Smooth muscle cell (in vitro differentiated cells): Measurements from ENCODE around the gene KAZN. TPM values are rescaled to one million over a fixed set of nuclear protein-coding genes. Genes with fewer than 3 reads are reported as not detected.

Experiments
- DNase-seq: peaks from one replicate; lab custom pipeline; 2025; ENCODE audit not compliant: unreplicated experiment; lab: John Stamatoyannopoulos, UW
- H2AFZ ChIP-seq: fragments of 200-600 bp; sonication (generic); 2 replicates; pipeline ENCODE4 v1.6.0; 2016; ENCODE audit warnings: antibody characterized with exemption, low read depth, mild to moderate bottlenecking
- H3F3A ChIP-seq: fragments of 200-600 bp; sonication (generic); 2 replicates; pipeline ENCODE4 v1.6.0; 2017; ENCODE audit warnings: antibody characterized with exemption, low read depth
- H3K27ac ChIP-seq: fragments of 200-600 bp; sonication (generic); 2 replicates; pipeline ENCODE4 v1.5.1; 2016; ENCODE audit warnings: low read depth, mild to moderate bottlenecking
- H3K27me3 ChIP-seq: fragments of 200-600 bp; sonication (generic); 2 replicates; pipeline ENCODE4 v1.6.1; 2016; ENCODE audit warnings: low read depth, mild to moderate bottlenecking
- H3K36me3 ChIP-seq: fragments of 200-600 bp; sonication (generic); 2 replicates; pipeline ENCODE4 v1.5.1; 2016; ENCODE audit warnings: low read depth
- H3K4me1 ChIP-seq: fragments of 200-600 bp; sonication (generic); 2 replicates; pipeline ENCODE4 v1.5.1; 2016; ENCODE audit warnings: low read depth
- H3K4me2 ChIP-seq: fragments of 200-600 bp; sonication (generic); 2 replicates; pipeline ENCODE4 v1.6.0; 2016; ENCODE audit warnings: mild to moderate bottlenecking
- H3K4me3 ChIP-seq: fragments of 200-600 bp; sonication (generic); 2 replicates; pipeline ENCODE4 v1.5.1; 2016; ENCODE audit warnings: mild to moderate bottlenecking
- H3K79me2 ChIP-seq: fragments of 200-600 bp; sonication (generic); 2 replicates; pipeline ENCODE4 v1.6.0; 2016; ENCODE audit warnings: low read depth, mild to moderate bottlenecking
- H3K9ac ChIP-seq: fragments of 200-600 bp; sonication (generic); 2 replicates; pipeline ENCODE4 v1.6.0; 2016; ENCODE audit warnings: low read depth
- H3K9me3 ChIP-seq: fragments of 200-600 bp; sonication (generic); replicated peaks from 2 replicates; pipeline ENCODE4 v1.5.1; 2016; ENCODE audit warnings: low read depth
- H4K20me1 ChIP-seq: fragments of 200-600 bp; sonication (generic); 2 replicates; pipeline ENCODE4 v1.6.0; 2016; ENCODE audit warnings: low read depth
- CTCF ChIP-seq: fragments of 200-600 bp; sonication (generic); IDR thresholded peaks from 2 replicates; pipeline ENCODE4 v1.5.1; 2017; ENCODE audit warnings: borderline replicate concordance, mild to moderate bottlenecking, antibody characterized with exemption; ENCODE audit not compliant: insufficient read depth, poor library complexity, severe bottlenecking
- WGBS: methylation state at CpG from one replicate; pipeline ENCODE4 v1.1.7; 2016; ENCODE audit warnings: low lambda C conversion rate; 5-methylcytosine and 5-hydroxymethylcytosine counted together
- polyA plus RNA-seq: library from polyadenylated mRNA; unstranded; fragments of >200 nt; fragmentation: Nextera tagmentation; extraction: Ambion mirVana; gene quantifications from 2 replicates; pipeline ENCODE4 v1.2.1, GENCODE V29; 2016
- total RNA-seq: library from RNA; depleted of rRNA; stranded (reverse); fragments of >200 nt; gene quantifications from 2 replicates; pipeline ENCODE4 v1.2.3, GENCODE V29; 2014

The KAZN gene
- total and polyA plus RNA-seq, 2 experiments from 2014 or later: 6.3 to 8.2 TPM

- Histone ChIP-seq H4K20me1 (no peaks in the 10 kb centered on the region), H3K4me2 (no peak overlapping the region), H3K4me1 (no peaks in the 10 kb centered on the region), H3F3A (no peaks in the 10 kb centered on the region), H3K9ac (no peak overlapping the region), H2AFZ (no peak overlapping the region), H3K4me3 (no peak overlapping the region), H3K27me3 (no peaks in the 10 kb centered on the region), H3K27ac (no peak overlapping the region), H3K36me3 (no peaks in the 10 kb centered on the region), H3K79me2 (no peaks in the 10 kb centered on the region), H3K9me3 (no peaks in the 10 kb centered on the region)
- no peak for TF ChIP-seq CTCF
- no peak for DNase-seq
- WGBS: 95% methylated on average over 25 of the region's 25 CpGs
Observed at GRCh38 chr1:15124362-15125100, 526.0 kb downstream of the KAZN start.

DNA sequence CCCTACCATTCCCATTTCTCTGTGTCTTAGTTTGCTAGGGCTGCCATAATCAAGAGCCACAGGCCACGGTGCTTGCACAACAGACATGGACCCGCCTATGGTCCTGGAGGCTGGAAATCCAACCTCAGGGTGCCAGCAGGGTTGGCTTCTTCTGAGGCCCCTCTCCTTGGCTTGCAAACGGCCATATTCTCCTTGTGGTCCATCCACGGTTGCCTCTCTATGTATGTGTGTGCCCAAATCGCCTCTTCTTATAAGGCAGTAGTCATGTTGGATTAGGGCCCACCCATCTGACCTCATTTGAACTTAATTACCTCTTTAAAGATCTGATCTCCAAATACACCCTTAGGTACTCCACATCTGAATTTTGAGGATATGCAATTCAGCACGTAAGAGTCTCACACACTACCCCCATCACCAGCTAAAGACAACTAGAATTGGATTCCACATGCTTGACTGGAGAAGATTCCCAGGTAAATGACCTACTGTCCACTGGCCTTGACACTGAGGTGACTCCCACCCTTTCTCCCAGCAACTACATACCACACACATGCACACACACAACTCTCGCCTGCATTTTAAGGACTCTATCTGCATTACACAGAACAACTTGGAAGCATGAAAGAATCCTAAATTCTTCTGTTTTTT is 526.7 kb downstream of the KAZN start:
- Histone ChIP-seq H3K4me1 (no peaks in the 10 kb centered on the region), H3K9me3 (no peaks in the 10 kb centered on the region), H3K36me3 (no peaks in the 10 kb centered on the region), H2AFZ (no peak overlapping the region), H3F3A (no peaks in the 10 kb centered on the region), H3K79me2 (no peaks in the 10 kb centered on the region), H3K27ac (no peak overlapping the region), H3K4me2 (no peak overlapping the region), H4K20me1 (no peaks in the 10 kb centered on the region), H3K9ac (no peak overlapping the region), H3K4me3 (no peak overlapping the region), H3K27me3 (no peaks in the 10 kb centered on the region)
- no peak for TF ChIP-seq CTCF
- no peak for DNase-seq
- 90% methylated on average over 7 of the region's 7 CpGs for WGBS

DNA sequence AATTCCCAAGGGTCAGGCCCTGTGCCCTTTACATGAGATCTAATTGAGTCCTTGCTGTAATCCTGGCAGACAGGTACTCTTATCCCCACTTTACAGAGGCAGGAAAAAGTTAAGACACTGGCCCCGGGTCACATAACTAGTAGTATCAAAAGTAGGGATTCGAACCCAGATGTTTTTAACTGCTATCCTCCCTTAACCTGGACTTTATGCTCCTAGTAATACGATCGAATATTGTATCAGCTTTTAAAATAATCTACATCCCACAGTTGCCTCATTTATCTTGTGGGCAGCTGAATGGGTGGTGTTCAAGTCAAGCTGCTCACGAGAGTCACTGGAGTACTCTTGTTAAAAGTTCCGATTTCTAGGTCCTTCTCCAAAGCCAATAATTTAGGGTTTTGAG is 529.6 kb downstream of the KAZN start:
- no peaks in the 10 kb centered on the region for H3K27me3 ChIP-seq
- no peak overlapping the region for H2AFZ ChIP-seq
- no peaks in the 10 kb centered on the region for H3K4me1 ChIP-seq
- no peak for TF ChIP-seq CTCF
- H3K27ac ChIP-seq: no peak overlapping the region
- H4K20me1 ChIP-seq: no peaks in the 10 kb centered on the region
- H3F3A ChIP-seq: no peaks in the 10 kb centered on the region
- H3K4me2 ChIP-seq: no peak overlapping the region
- 86% methylated on average over 6 of the region's 6 CpGs for WGBS
- H3K9me3 ChIP-seq: no peaks in the 10 kb centered on the region
- H3K79me2 ChIP-seq: no peaks in the 10 kb centered on the region
- H3K4me3 ChIP-seq: no peak overlapping the region
- no peak overlapping the region for H3K9ac ChIP-seq
- H3K36me3 ChIP-seq: no peaks in the 10 kb centered on the region
- DNase-seq: no peak
